ENCODE results near the gene ADGRE3. TPM values are rescaled to one million over a fixed set of nuclear protein-coding genes. Genes with fewer than 3 reads are reported as not detected.

The ADGRE3 gene
- total and polyA plus RNA-seq, 10 donors, result 0.05 to 16.3 (median 2.4) TPM

DNA sequence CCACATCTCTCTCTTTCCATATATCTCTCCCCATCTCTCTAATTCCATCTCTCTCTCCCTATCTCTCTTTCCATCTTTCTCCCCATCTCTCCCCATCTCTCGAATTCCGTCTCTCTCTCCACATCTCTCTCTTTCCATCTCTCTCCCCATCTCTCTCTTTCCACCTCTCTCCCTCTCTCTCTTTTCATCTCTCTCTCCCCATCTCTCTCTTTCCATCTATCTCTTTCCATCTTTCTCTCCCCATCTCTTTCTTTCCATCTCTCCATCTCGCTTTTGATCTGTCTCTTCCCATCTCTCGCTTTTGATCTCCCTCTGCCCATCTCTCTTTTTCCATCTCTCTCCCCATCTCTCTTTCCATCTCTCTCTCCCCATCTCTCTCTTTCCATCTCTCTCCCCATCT is 25.6 kb downstream of the ADGRE3 start:
- peaks cover 0 to 8% (median 0%) of the 10 kb centered on the region in 7 donors for H3K27me3 ChIP-seq (replicated peaks in 1 of 7)
- H3K4me1 ChIP-seq, result no peaks in the 10 kb centered on the region
- H3K9me3 ChIP-seq, result no peaks in the 10 kb centered on the region
- H3K4me3 ChIP-seq, result no peak overlapping the region
- H3K36me3 ChIP-seq, result peaks cover 0 to 39% (median 0%) of the 10 kb centered on the region in 6 donors
- TF ChIP-seq, protein P1, sequence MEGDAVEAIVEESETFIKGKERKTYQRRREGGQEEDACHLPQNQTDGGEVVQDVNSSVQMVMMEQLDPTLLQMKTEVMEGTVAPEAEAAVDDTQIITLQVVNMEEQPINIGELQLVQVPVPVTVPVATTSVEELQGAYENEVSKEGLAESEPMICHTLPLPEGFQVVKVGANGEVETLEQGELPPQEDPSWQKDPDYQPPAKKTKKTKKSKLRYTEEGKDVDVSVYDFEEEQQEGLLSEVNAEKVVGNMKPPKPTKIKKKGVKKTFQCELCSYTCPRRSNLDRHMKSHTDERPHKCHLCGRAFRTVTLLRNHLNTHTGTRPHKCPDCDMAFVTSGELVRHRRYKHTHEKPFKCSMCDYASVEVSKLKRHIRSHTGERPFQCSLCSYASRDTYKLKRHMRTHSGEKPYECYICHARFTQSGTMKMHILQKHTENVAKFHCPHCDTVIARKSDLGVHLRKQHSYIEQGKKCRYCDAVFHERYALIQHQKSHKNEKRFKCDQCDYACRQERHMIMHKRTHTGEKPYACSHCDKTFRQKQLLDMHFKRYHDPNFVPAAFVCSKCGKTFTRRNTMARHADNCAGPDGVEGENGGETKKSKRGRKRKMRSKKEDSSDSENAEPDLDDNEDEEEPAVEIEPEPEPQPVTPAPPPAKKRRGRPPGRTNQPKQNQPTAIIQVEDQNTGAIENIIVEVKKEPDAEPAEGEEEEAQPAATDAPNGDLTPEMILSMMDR (IDR thresholded peaks at IDR 0.05 in 8 of 11, conservative IDR thresholded peaks at IDR 0.05 in 3 of 11), result no peak
- TF ChIP-seq POLR2A (IDR thresholded peaks at IDR 0.05), result no peak
- no peak for TF ChIP-seq POLR2AphosphoS5 (IDR thresholded peaks at IDR 0.05)
- no peak for DNase-seq
- no peak overlapping the region for H3K27ac ChIP-seq
- intact Hi-C loops (cut with DNase I; ENCODE audit: low total_unique reads), result no loop called here
- WGBS, 5 donors, result 68 to 92% (median 73%) methylated on average over 4 of the region's 4 CpGs

DNA sequence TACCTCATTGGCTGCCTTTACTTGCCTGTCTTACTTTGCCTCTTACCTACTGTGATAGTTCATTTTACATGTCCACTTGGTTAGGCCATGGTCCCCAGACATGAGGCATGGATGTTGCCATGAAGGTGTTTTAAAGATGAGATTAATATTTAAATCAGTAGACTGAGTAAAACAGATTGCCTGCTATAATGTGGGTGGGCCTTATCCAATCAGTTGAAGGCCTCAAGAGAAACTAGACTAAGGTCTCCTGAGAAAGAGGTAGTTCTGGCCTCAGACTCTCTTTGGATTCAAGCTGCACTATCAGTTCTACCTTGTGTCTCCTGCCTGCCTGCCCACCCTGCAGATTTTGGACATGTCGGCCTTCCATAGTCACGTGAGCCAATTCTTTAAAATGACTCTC is 26.1 kb downstream of the ADGRE3 start:
- intact Hi-C loops (cut with DNase I; ENCODE audit: low total_unique reads), result no loop called here
- DNase-seq, result no peak
- Histone ChIP-seq H3K4me1 (no peaks in the 10 kb centered on the region), H3K9me3 (peaks cover 0 to 1% (median 0%) of the 10 kb centered on the region in 8 donors), H3K27me3 (replicated peaks in 1 of 7) (peaks cover 0 to 8% (median 0%) of the 10 kb centered on the region in 7 donors), H3K36me3 (peaks cover 0 to 44% (median 0%) of the 10 kb centered on the region in 6 donors), H3K4me3 (no peak overlapping the region), H3K27ac (no peak overlapping the region)
- TF ChIP-seq POLR2AphosphoS5 (IDR thresholded peaks at IDR 0.05) (no peak), POLR2A (IDR thresholded peaks at IDR 0.05) (no peak)
- TF ChIP-seq, protein P1 (IDR thresholded peaks at IDR 0.05 in 8 of 11, conservative IDR thresholded peaks at IDR 0.05 in 3 of 11), result no peak
- 67 to 95% (median 94%) methylated on average over 2 of the region's 2 CpGs for WGBS, 5 donors

DNA sequence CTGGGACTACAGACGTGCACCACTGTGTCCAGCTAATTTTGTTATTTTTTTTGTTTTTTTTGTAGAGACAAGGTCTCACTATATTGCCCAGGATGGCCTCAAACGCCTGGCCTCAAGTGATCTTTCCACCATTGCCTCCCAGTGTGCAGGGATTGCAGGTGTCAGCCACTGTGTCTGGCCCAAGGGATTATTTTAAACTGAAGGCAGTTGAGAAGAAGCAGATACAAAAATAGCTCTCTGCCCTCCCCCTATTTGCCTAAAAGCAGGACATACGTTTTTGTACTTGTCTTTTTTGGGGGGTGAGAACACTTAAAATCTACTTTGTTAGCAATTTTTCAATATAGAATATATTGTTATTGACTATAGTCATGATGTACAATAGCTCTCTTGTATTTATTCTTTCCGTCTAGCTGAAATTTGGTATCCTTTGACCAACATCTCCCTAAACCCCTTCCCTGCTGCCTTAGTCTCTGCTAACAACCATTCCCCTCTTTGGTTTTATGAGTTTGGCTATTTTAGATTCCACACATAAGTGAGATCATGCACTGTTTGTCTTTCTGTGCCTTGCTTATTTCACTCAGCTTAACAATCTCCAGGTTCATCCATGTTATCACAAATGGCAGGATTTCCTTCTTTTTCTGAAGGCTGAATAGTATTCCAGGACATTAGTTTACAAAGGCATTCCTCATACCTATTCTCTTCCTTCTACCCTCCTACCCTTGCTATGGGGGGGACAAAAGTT is 34.9 kb downstream of the ADGRE3 start:
- intact Hi-C loops (cut with DNase I; ENCODE audit: low total_unique reads), result no loop called here
- DNase-seq, result no peak
- H3K4me1 ChIP-seq, result no peaks in the 10 kb centered on the region
- TF ChIP-seq POLR2A (IDR thresholded peaks at IDR 0.05), result no peak
- TF ChIP-seq POLR2AphosphoS5 (IDR thresholded peaks at IDR 0.05), result no peak
- TF ChIP-seq, protein P1 (IDR thresholded peaks at IDR 0.05 in 8 of 11, conservative IDR thresholded peaks at IDR 0.05 in 3 of 11), result no peak
- peaks cover 0 to 5% (median 0%) of the 10 kb centered on the region in 7 donors for H3K27me3 ChIP-seq (replicated peaks in 1 of 7)
- WGBS, 5 donors, result 55 to 75% (median 57%) methylated on average over 4 of the region's 4 CpGs
- H3K9me3 ChIP-seq, result peaks cover 0 to 32% (median 10%) of the 10 kb centered on the region in 8 donors
- no peak overlapping the region for H3K4me3 ChIP-seq
- H3K36me3 ChIP-seq, result peaks cover 0 to 83% (median 0%) of the 10 kb centered on the region in 6 donors
- H3K27ac ChIP-seq, result no peak overlapping the region

DNA sequence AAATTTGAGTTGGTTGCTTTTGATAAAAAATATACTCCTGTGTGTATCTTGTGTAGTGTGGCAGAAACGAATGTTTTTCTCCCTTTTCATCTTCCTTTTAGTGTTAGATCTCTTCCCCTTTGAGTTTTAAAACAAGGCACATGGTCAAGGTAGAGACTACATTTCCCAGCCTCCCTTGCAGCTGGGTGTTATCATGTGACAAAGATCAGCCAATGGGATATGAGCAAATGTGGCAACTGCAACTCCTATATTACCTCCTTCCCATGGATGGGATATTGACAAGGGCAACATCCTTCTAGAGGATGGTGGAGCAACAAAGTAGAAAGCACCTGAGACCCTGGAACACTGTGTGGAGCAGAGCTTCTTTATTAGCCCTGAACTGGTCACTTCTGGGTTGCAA is 42.4 kb downstream of the ADGRE3 start:
- intact Hi-C loops (cut with DNase I; ENCODE audit: low total_unique reads), result no loop called here
- WGBS, 5 donors, result 15 to 30% (median 21%) methylated on average over 1 of the region's 1 CpG

More for the DNA sequence above, 42.4 kb downstream of the ADGRE3 start:
- Histone ChIP-seq H3K27ac (no peak overlapping the region), H3K9me3 (peaks cover 0 to 10% (median 6%) of the 10 kb centered on the region in 8 donors), H3K4me1 (no peaks in the 10 kb centered on the region), H3K36me3 (peaks cover 0 to 61% (median 0%) of the 10 kb centered on the region in 6 donors), H3K27me3 (replicated peaks in 1 of 7) (no peaks in the 10 kb centered on the region), H3K4me3 (no peak overlapping the region)
- DNase-seq, result no peak
- TF ChIP-seq POLR2A (IDR thresholded peaks at IDR 0.05) (no peak), POLR2AphosphoS5 (IDR thresholded peaks at IDR 0.05) (no peak)
- TF ChIP-seq, protein P1 (IDR thresholded peaks at IDR 0.05 in 8 of 11, conservative IDR thresholded peaks at IDR 0.05 in 3 of 11), result no peak
